ENCODE results near the gene CCDC15. TPM values are rescaled to one million over a fixed set of nuclear protein-coding genes. Genes with fewer than 3 reads are reported as not detected.
"Not testable (repeated sequence)": the region's sequence is repeated elsewhere in the genome, so short reads cannot be mapped to it uniquely, and the experiment has no call there.

The CCDC15 gene
- total RNA-seq, 1 donor: 9.8 TPM

GRCh38 chr11:125055107-125055715 is 101.2 kb downstream of the CCDC15 start:
- no peak for DNase-seq (ENCODE audit: low read depth)
- H3K4me3 ChIP-seq (ENCODE audit: low read depth, low read length): no peak overlapping the region
- TF ChIP-seq, protein P1, sequence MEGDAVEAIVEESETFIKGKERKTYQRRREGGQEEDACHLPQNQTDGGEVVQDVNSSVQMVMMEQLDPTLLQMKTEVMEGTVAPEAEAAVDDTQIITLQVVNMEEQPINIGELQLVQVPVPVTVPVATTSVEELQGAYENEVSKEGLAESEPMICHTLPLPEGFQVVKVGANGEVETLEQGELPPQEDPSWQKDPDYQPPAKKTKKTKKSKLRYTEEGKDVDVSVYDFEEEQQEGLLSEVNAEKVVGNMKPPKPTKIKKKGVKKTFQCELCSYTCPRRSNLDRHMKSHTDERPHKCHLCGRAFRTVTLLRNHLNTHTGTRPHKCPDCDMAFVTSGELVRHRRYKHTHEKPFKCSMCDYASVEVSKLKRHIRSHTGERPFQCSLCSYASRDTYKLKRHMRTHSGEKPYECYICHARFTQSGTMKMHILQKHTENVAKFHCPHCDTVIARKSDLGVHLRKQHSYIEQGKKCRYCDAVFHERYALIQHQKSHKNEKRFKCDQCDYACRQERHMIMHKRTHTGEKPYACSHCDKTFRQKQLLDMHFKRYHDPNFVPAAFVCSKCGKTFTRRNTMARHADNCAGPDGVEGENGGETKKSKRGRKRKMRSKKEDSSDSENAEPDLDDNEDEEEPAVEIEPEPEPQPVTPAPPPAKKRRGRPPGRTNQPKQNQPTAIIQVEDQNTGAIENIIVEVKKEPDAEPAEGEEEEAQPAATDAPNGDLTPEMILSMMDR (IDR thresholded peaks at IDR 0.05; ENCODE audit: insufficient read depth, low read length): no peak

DNA sequence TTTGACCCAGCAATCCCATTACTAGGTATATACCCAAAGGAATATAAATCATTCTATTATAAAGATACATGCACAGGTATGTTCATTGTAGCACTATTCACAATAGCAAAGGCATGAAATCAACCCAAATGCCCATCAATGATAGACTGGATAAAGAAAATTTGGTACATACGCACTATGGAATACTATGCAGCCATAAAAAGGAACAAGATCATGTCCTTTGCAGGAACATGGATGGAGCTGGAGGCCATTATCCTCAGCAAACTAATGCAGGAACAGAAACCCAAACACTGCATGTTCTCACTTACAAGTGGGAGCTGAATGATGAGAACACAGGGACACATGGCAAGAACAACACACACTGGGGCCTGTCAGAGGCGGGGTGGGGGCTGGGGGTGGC is 102.1 kb downstream of the CCDC15 start:
- not testable (repeated sequence) for H3K4me3 ChIP-seq (ENCODE audit: low read depth, low read length); DNase-seq (ENCODE audit: low read depth)

GRCh38 chr11:125056931-125057692 is 103.1 kb downstream of the CCDC15 start:
- TF ChIP-seq, protein P1 (IDR thresholded peaks at IDR 0.05; ENCODE audit: insufficient read depth, low read length): no peak
- no peak for DNase-seq (ENCODE audit: low read depth)
- no peak overlapping the region for H3K4me3 ChIP-seq (ENCODE audit: low read depth, low read length)

DNA sequence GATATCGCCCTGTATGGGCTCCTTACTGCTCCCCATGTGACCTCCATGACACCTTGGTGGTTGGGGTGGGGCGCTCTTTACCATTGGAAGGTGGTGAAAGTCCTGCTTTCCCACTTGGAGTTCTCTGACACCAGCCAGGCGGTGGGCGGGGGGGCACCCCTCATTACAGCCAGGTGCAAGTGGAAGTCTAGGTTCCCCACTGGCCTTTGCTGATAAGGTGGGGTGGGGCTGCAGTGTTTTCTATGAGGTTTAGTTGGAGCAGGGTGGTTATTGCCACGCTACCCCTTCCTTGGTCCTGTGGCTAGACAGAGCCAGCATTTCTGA is 103.7 kb downstream of the CCDC15 start:
- no peak for DNase-seq (ENCODE audit: low read depth)
- TF ChIP-seq, protein P1 (IDR thresholded peaks at IDR 0.05; ENCODE audit: insufficient read depth, low read length): no peak
- H3K4me3 ChIP-seq (ENCODE audit: low read depth, low read length): no peak overlapping the region

GRCh38 chr11:125061281-125061680 is 107.3 kb downstream of the CCDC15 start:
- H3K4me3 ChIP-seq (ENCODE audit: low read depth, low read length): no peak overlapping the region
- DNase-seq (ENCODE audit: low read depth): no peak
- TF ChIP-seq, protein P1 (IDR thresholded peaks at IDR 0.05; ENCODE audit: insufficient read depth, low read length): no peak

- no peak for DNase-seq (ENCODE audit: low read depth)
- peak overlapping the region; percentile 77 for H3K4me3 ChIP-seq (ENCODE audit: low read depth, low read length)
- TF ChIP-seq, protein P1 (IDR thresholded peaks at IDR 0.05; ENCODE audit: insufficient read depth, low read length): no peak
Observed at GRCh38 chr11:125062218-125062930, 108.4 kb downstream of the CCDC15 start.

DNA sequence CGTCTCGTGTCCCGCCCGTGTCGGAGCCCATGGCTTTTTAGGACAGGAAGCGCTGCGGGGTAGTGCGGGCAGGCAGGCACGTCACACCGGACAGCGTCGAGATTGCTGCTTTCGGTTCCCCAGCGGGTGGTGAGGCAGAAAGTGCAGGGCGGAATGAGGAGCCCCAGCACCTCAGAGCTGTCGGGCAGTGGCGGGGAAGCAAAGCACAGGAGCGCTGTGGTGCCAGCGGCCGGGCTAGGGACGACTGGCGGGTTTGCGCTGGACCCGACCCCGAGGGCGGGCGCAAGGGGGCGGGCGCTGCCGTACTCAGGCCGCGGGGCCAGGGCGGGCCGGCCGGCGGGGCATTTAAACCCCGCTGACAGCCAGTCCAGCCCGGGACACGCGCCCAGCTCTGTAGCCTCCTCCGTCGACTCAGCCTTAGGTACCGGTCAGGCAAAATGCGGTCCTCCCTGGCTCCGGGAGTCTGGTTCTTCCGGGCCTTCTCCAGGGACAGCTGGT is 109.0 kb downstream of the CCDC15 start, which contains the start of gene SLC37A2:
SLC37A2 (plus strand) TSS at position 375 of the 498 bp plus-strand sequence; CDS start at position 438, 63 bp downstream.
- DNase-seq (ENCODE audit: low read depth): peak; percentile 47
- TF ChIP-seq, protein P1 (IDR thresholded peaks at IDR 0.05; ENCODE audit: insufficient read depth, low read length): no peak
- H3K4me3 ChIP-seq (ENCODE audit: low read depth, low read length): peak within 1 kb of the TSS; percentile 77

Data from fibroblast of the aortic adventitia (primary cell).